GM19035 (cell line): ENCODE data around the gene RSPH6A.

Experiments used
- ATAC-seq: cut with Tn5 transposase; IDR thresholded peaks from one replicate; pipeline ENCODE4 v1.9.1; 2021; ENCODE audit not compliant: unreplicated experiment

RSPH6A gene

GRCh38 chr19:45814851-45815480 lies at the start of gene RSPH6A:
Gene RSPH6A (minus strand): TSS chr19:45815308. CDS start chr19:45815176, 132 bp downstream.
- no peak for ATAC-seq

GRCh38 chr19:45864629-45865082 lies 49.5 kb upstream of the RSPH6A start:
- ATAC-seq = no peak

GRCh38 chr19:45863840-45864628 lies 48.9 kb upstream of the RSPH6A start, which contains the start of gene FOXA3:
Gene FOXA3 (plus strand): TSS chr19:45864326. CDS start chr19:45864457, 131 bp downstream.
- ATAC-seq = peak; percentile 28

- ATAC-seq = no peak
Observed at GRCh38 chr19:45863335-45863839, 48.3 kb upstream of the RSPH6A start.

GRCh38 chr19:45862564-45863334 lies 47.6 kb upstream of the RSPH6A start, which contains the start of gene SYMPK:
Gene SYMPK (minus strand): TSS chr19:45863147. CDS start chr19:45854495, 8,652 bp downstream.
- ATAC-seq = peak; percentile 92

GRCh38 chr19:45862271-45862563 lies 47.1 kb upstream of the RSPH6A start:
- no peak for ATAC-seq

- no peak for ATAC-seq
Observed at GRCh38 chr19:45860359-45861259, 45.5 kb upstream of the RSPH6A start.

GRCh38 chr19:45854167-45854778 lies 39.2 kb upstream of the RSPH6A start:
- no peak for ATAC-seq

GRCh38 chr19:45852983-45853382 lies 37.9 kb upstream of the RSPH6A start:
- no peak for ATAC-seq

- ATAC-seq = no peak
Observed at GRCh38 chr19:45852145-45852750, 37.1 kb upstream of the RSPH6A start.

GRCh38 chr19:45848922-45849321 lies 33.8 kb upstream of the RSPH6A start:
- ATAC-seq = no peak

GRCh38 chr19:45847663-45848062 lies 32.6 kb upstream of the RSPH6A start:
- ATAC-seq = no peak

GRCh38 chr19:45842198-45842597 lies 27.1 kb upstream of the RSPH6A start:
- ATAC-seq = no peak

- ATAC-seq = no peak
Observed at GRCh38 chr19:45834970-45835369, 19.9 kb upstream of the RSPH6A start.

- ATAC-seq = no peak
Observed at GRCh38 chr19:45828945-45829344, 13.8 kb upstream of the RSPH6A start.

GRCh38 chr19:45828523-45828922 lies 13.4 kb upstream of the RSPH6A start:
- no peak for ATAC-seq

GRCh38 chr19:45827459-45828093 lies 12.5 kb upstream of the RSPH6A start:
- no peak for ATAC-seq

GRCh38 chr19:45826934-45827333 lies 11.8 kb upstream of the RSPH6A start:
- no peak for ATAC-seq
